NCI-H82 treated with DMSO at 0.1 percent for 48 hours (cell line): ENCODE data around the gene COP1.
"Not testable (repeated sequence)": the region's sequence is repeated elsewhere in the genome, so short reads cannot be mapped to it uniquely, and the experiment has no call there.

Experiments
- DNase-seq: peaks from one replicate; lab custom pipeline; 2025; ENCODE audit not compliant: unreplicated experiment; lab: John Stamatoyannopoulos, UW

The COP1 gene

GRCh38 chr1:176206961-176207902 is at the start of gene COP1:
Gene COP1, minus strand, starts transcription at chr1:176207286. Its CDS starts 308 bp downstream, at chr1:176206978.
- peak; percentile 94 for DNase-seq

- DNase-seq: no peak
Measured at GRCh38 chr1:176252191-176252590, 45.1 kb upstream of the COP1 start.

- DNase-seq: no peak
Measured at GRCh38 chr1:176244851-176245250, 37.8 kb upstream of the COP1 start.

GRCh38 chr1:176243746-176244145 is 36.7 kb upstream of the COP1 start:
- no peak for DNase-seq

GRCh38 chr1:176241385-176242015 is 34.4 kb upstream of the COP1 start:
- no peak for DNase-seq

- DNase-seq: not testable (repeated sequence)
Measured at GRCh38 chr1:176233657-176234056, 26.6 kb upstream of the COP1 start.

- no peak for DNase-seq
Measured at GRCh38 chr1:176227579-176227978, 20.5 kb upstream of the COP1 start.

- DNase-seq: no peak
Measured at GRCh38 chr1:176225911-176226310, 18.8 kb upstream of the COP1 start.

GRCh38 chr1:176225479-176225875 is 18.4 kb upstream of the COP1 start:
- no peak for DNase-seq

GRCh38 chr1:176222196-176222595 is 15.1 kb upstream of the COP1 start:
- peak; percentile 87 for DNase-seq

GRCh38 chr1:176220100-176220689 is 13.1 kb upstream of the COP1 start:
- DNase-seq: no peak

- DNase-seq: no peak
Measured at GRCh38 chr1:176217461-176218099, 10.5 kb upstream of the COP1 start.

GRCh38 chr1:176216031-176216430 is 8.9 kb upstream of the COP1 start:
- no peak for DNase-seq

- no peak for DNase-seq
Measured at GRCh38 chr1:176211396-176212165, 4.5 kb upstream of the COP1 start.

- no peak for DNase-seq
Measured at GRCh38 chr1:176208034-176208433, 948 bp upstream of the COP1 start.

GRCh38 chr1:176206006-176206960 is 803 bp downstream of the COP1 start:
- no peak for DNase-seq

- no peak for DNase-seq
Measured at GRCh38 chr1:176205332-176205914, 1.7 kb downstream of the COP1 start.

GRCh38 chr1:176204655-176205054 is 2.4 kb downstream of the COP1 start:
- DNase-seq: not testable (repeated sequence)

GRCh38 chr1:176203735-176204134 is 3.4 kb downstream of the COP1 start:
- DNase-seq: no peak
